Activated naive CD4-positive, alpha-beta T cell treated with anti-CD3 and anti-CD28 coated beads, Interleukin-2, amount 50 U/mL, for 16 hours (primary cell): ENCODE data around the gene BTBD16.

Source experiments
- DNase-seq: peaks from one replicate; pipeline ENCODE4 v3.0.0-alpha.2; 2020

BTBD16 gene

GRCh38 chr10:122376364-122376961 is 105.4 kb downstream of the BTBD16 start:
- no peak for DNase-seq

- no peak for DNase-seq
These were observed 107.9 kb downstream of the BTBD16 start for GRCh38 chr10:122379041-122379440.

GRCh38 chr10:122379537-122379936 is 108.4 kb downstream of the BTBD16 start:
- DNase-seq: no peak

GRCh38 chr10:122380703-122381102 is 109.6 kb downstream of the BTBD16 start:
- no peak for DNase-seq

- DNase-seq: no peak
These were observed 110.6 kb downstream of the BTBD16 start for GRCh38 chr10:122381680-122382079.

GRCh38 chr10:122386514-122386913 is 115.4 kb downstream of the BTBD16 start:
- DNase-seq: no peak

GRCh38 chr10:122387572-122387971 is 116.5 kb downstream of the BTBD16 start:
- no peak for DNase-seq
